BLaER1 treated with 17β-estradiol and CSF1 and Interleukin-3, amounts not matched to agents 10 nM and 100 nM (cell line): Measurements from ENCODE around the gene ORC2.
A peak's percentile ranks its signal among the peaks of the same experiment; 100 is the strongest.

Experiments used
- H3K27ac ChIP-seq, 11 experiments: shearing (Covaris generic); formaldehyde crosslinking; 2 replicates each; pipeline ENCODE4 v1.8.1; 2022
- H3K27me3 ChIP-seq, 11 experiments: shearing (Covaris generic); formaldehyde crosslinking; 2 replicates each; pipeline ENCODE4 v1.8.1; 2022
- H3K36me3 ChIP-seq, 11 experiments: shearing (Covaris generic); formaldehyde crosslinking; 2 replicates each; pipeline ENCODE4 v1.8.1; 2022
- H3K4me1 ChIP-seq, 10 experiments: shearing (Covaris generic); formaldehyde crosslinking; 2 replicates each; pipeline ENCODE4 v1.8.1; 2022
- H3K4me2 ChIP-seq, 11 experiments: shearing (Covaris generic); formaldehyde crosslinking; 2 replicates each; pipeline ENCODE4 v1.8.1; 2022
- H3K4me3 ChIP-seq, 10 experiments: shearing (Covaris generic); formaldehyde crosslinking; 2 replicates each; pipeline ENCODE4 v1.8.1; 2022
- H3K9ac ChIP-seq, 11 experiments: shearing (Covaris generic); formaldehyde crosslinking; 2 replicates each; pipeline ENCODE4 v1.8.1; 2022
- H3K9me3 ChIP-seq, 11 experiments: shearing (Covaris generic); formaldehyde crosslinking; replicated peaks in 1 of 11; 2 replicates each; pipeline ENCODE4 v1.8.1; 2022
- H4K20me1 ChIP-seq, 11 experiments: shearing (Covaris generic); formaldehyde crosslinking; 2 replicates each; pipeline ENCODE4 v1.8.1; 2022
- Cebpa-rat ChIP-seq, 11 experiments: shearing (Covaris generic); IDR thresholded peaks; 2 replicates each; pipeline ENCODE4 v1.8.1; 2022

ORC2 gene

GRCh38 chr2:200963124-200963917 is at the start of gene ORC2:
Gene ORC2 (minus strand): TSS chr2:200963660. CDS start chr2:200958123, 5,537 bp downstream.
- TF ChIP-seq Cebpa-rat (IDR thresholded peaks at IDR 0.05) = no peak
- Histone ChIP-seq H3K9me3 (no peaks in the 10 kb centered on the region), H3K27ac (peak within 1 kb of the TSS; percentile 66 to 93 (median 85); a peak in 21 of 22 replicates), H3K36me3 (peaks cover 0 to 31% (median 14%) of the 10 kb centered on the region in 11 experiments; a peak in 15 of 22 replicates), H3K4me1 (peaks cover 35 to 52% (median 41%) of the 10 kb centered on the region in 10 experiments), H3K27me3 (no peaks in the 10 kb centered on the region), H3K4me3 (peak within 1 kb of the TSS; percentile 72 to 91 (median 82)), H3K9ac (peak within 1 kb of the TSS; percentile 81 to 91 (median 86)), H3K4me2 (peak within 1 kb of the TSS; percentile 82 to 96 (median 90)), H4K20me1 (peaks cover 0 to 41% (median 19%) of the 10 kb centered on the region in 11 experiments; a peak in 10 of 22 replicates)

DNA sequence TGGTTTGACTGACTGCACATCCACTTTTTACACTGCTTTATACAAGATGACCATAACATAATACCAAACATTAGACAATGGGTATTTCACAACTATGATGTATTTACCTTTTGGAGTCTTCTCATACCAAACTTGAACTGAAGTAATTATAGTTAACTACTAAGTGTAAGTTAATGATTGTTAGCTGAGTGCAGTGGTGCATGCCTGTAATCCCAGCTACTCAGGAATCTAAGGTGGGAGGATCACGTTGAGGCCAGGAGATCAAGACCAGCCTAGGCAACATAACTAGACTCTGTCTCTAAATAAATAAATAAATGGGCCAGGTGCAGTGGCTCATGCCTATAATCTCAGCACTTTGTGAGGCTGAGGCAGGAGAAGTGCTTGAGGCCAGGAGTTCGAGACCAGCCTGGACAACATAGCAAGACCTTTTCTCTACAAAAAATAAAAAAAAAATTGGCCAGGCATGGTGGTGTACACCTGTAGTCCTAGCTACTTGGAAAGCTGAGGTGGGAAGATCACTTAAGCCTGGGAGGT is 44.9 kb upstream of the ORC2 start:
- H3K4me2 ChIP-seq = no peak overlapping the region
- TF ChIP-seq Cebpa-rat (IDR thresholded peaks at IDR 0.05) = no peak
- H3K9me3 ChIP-seq = no peaks in the 10 kb centered on the region
- H3K27ac ChIP-seq = no peak overlapping the region
- H3K27me3 ChIP-seq = no peaks in the 10 kb centered on the region
- H3K4me3 ChIP-seq = no peak overlapping the region
- no peaks in the 10 kb centered on the region for H4K20me1 ChIP-seq
- H3K9ac ChIP-seq = no peak overlapping the region
- peaks cover 25 to 80% (median 53%) of the 10 kb centered on the region in 11 experiments for H3K36me3 ChIP-seq
- H3K4me1 ChIP-seq = no peaks in the 10 kb centered on the region

DNA sequence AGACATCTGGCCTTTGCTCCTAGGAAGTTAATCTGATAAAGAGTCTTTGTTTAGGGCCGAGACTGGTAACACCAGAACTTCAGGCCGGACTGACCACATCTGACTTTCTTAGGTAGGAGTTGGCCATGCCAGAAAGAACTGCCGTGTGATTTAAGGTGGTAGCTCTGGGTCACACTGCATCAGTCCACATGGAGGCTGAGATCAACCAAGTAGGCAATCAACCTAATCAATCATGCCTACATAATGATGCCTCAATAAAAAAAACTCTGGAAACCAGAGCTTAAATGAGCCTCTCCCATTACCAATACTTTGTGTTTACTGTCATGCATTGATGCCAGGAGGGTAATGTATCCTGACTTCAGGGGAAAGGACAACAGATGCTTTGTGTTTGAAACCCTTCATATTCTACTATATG is 44.1 kb upstream of the ORC2 start:
- H3K4me1 ChIP-seq = no peaks in the 10 kb centered on the region
- H3K9me3 ChIP-seq = no peaks in the 10 kb centered on the region
- no peak for TF ChIP-seq Cebpa-rat (IDR thresholded peaks at IDR 0.05)
- H4K20me1 ChIP-seq = no peaks in the 10 kb centered on the region
- no peaks in the 10 kb centered on the region for H3K27me3 ChIP-seq
- no peak overlapping the region for H3K4me2 ChIP-seq
- no peak overlapping the region for H3K4me3 ChIP-seq
- H3K9ac ChIP-seq = no peak overlapping the region
- H3K27ac ChIP-seq = no peak overlapping the region
- H3K36me3 ChIP-seq = peaks cover 25 to 80% (median 57%) of the 10 kb centered on the region in 11 experiments

- H3K9ac ChIP-seq = no peak overlapping the region
- H4K20me1 ChIP-seq = no peaks in the 10 kb centered on the region
- H3K4me2 ChIP-seq = no peak overlapping the region
- no peaks in the 10 kb centered on the region for H3K9me3 ChIP-seq
- no peaks in the 10 kb centered on the region for H3K4me1 ChIP-seq
- no peaks in the 10 kb centered on the region for H3K27me3 ChIP-seq
- no peak overlapping the region for H3K4me3 ChIP-seq
- TF ChIP-seq Cebpa-rat (IDR thresholded peaks at IDR 0.05) = no peak
- H3K27ac ChIP-seq = no peak overlapping the region
- peaks cover 30 to 80% (median 57%) of the 10 kb centered on the region in 11 experiments for H3K36me3 ChIP-seq
Observed at GRCh38 chr2:201006704-201007103, 43.2 kb upstream of the ORC2 start.

- H3K36me3 ChIP-seq = peaks cover 40 to 98% (median 72%) of the 10 kb centered on the region in 11 experiments
- H3K27me3 ChIP-seq = no peaks in the 10 kb centered on the region
- H4K20me1 ChIP-seq = no peaks in the 10 kb centered on the region
- no peak overlapping the region for H3K27ac ChIP-seq
- no peak for TF ChIP-seq Cebpa-rat (IDR thresholded peaks at IDR 0.05)
- H3K9me3 ChIP-seq = no peaks in the 10 kb centered on the region
- H3K4me2 ChIP-seq = no peak overlapping the region
- H3K9ac ChIP-seq = no peak overlapping the region
- H3K4me3 ChIP-seq = no peak overlapping the region
- H3K4me1 ChIP-seq = no peaks in the 10 kb centered on the region
Observed at GRCh38 chr2:201004370-201004769, 40.9 kb upstream of the ORC2 start.

DNA sequence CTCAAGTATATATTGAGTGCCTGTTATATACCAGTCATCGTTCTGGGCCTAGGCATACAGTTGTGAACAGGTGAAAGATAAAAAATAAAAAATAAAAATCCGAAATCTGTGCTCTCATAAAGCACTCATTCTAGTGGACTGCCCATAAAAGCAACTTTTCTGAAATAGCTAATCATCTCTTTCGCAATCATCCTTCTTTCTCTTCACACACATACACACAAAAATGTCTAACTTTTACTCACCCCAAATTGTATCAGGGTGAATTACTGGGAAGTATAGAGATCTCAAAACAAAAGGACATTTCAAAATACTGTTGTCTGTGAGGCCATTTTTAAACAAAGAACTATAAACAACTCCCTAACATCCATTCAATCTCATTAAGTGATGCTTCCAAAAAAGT is 29.6 kb upstream of the ORC2 start:
- TF ChIP-seq Cebpa-rat (IDR thresholded peaks at IDR 0.05) = peak in 3 of 11 experiments; percentile 42 to 75 (median 57); a peak in 5 of 22 replicates
- Histone ChIP-seq H3K4me2 (no peak overlapping the region), H3K27me3 (no peaks in the 10 kb centered on the region), H3K27ac (no peak overlapping the region), H4K20me1 (no peaks in the 10 kb centered on the region), H3K36me3 (peaks cover 67 to 98% (median 86%) of the 10 kb centered on the region in 11 experiments), H3K4me1 (no peaks in the 10 kb centered on the region), H3K4me3 (no peak overlapping the region), H3K9me3 (no peaks in the 10 kb centered on the region), H3K9ac (no peak overlapping the region)

DNA sequence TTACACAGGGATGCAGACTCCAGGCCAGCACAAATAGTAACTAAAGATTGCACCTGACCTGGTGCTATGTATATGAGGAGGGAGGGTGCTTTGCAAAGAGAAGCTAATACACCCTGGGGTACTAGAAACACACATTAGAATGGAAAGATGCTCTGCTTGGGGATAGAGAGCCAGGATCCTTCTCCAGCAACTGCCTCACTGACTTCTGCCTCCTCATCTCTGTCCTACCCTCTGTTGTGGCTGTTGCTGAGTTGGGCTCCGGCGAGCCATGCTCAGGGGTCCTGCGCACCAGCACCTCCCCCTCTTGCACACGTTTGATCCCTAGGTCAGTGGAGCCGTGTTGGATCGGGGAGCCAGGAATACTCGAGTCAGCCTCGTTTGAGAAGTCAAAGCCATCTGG is 23.7 kb upstream of the ORC2 start:
- TF ChIP-seq Cebpa-rat (IDR thresholded peaks at IDR 0.05) = no peak
- no peaks in the 10 kb centered on the region for H3K27me3 ChIP-seq
- H3K4me2 ChIP-seq = no peak overlapping the region
- H4K20me1 ChIP-seq = no peaks in the 10 kb centered on the region
- no peaks in the 10 kb centered on the region for H3K9me3 ChIP-seq
- no peak overlapping the region for H3K4me3 ChIP-seq
- H3K9ac ChIP-seq = no peak overlapping the region
- H3K4me1 ChIP-seq = no peaks in the 10 kb centered on the region
- H3K27ac ChIP-seq = no peak overlapping the region
- H3K36me3 ChIP-seq = peaks cover 63 to 95% (median 81%) of the 10 kb centered on the region in 11 experiments

DNA sequence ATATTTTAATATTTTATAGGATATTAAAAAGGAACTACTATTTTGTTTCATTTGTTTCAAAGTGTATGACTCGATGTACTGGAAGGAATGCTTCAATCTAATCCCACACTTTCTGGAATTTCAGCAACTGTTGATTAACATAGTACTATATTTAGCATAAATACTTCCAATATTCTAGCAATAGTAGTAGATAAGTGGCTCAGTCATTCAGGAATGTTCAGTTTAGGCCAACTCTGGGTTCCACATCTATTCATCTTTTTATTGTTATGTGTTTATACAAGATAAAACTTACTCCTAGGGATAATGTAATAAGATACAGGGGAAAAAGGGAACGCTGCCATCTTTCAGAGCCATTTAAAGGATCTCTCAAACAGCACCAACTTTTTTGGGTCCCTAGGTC is 22.3 kb upstream of the ORC2 start:
- Histone ChIP-seq H3K36me3 (peaks cover 64 to 95% (median 79%) of the 10 kb centered on the region in 11 experiments), H4K20me1 (no peaks in the 10 kb centered on the region)
- TF ChIP-seq Cebpa-rat (IDR thresholded peaks at IDR 0.05) = no peak

GRCh38 chr2:200976710-200977109 is 13.2 kb upstream of the ORC2 start:
- Histone ChIP-seq H3K27ac (no peak overlapping the region), H4K20me1 (no peaks in the 10 kb centered on the region), H3K9ac (no peak overlapping the region), H3K4me2 (no peak overlapping the region), H3K9me3 (no peaks in the 10 kb centered on the region), H3K36me3 (peaks cover 7 to 44% (median 20%) of the 10 kb centered on the region in 11 experiments), H3K4me3 (no peak overlapping the region), H3K4me1 (no peaks in the 10 kb centered on the region), H3K27me3 (no peaks in the 10 kb centered on the region)
- TF ChIP-seq Cebpa-rat (IDR thresholded peaks at IDR 0.05) = no peak

More for the DNA sequence above, 22.3 kb upstream of the ORC2 start:
- H3K27ac ChIP-seq = no peak overlapping the region
- H3K27me3 ChIP-seq = no peaks in the 10 kb centered on the region
- no peak overlapping the region for H3K9ac ChIP-seq
- H3K4me3 ChIP-seq = no peak overlapping the region
- no peak overlapping the region for H3K4me2 ChIP-seq
- H3K9me3 ChIP-seq = no peaks in the 10 kb centered on the region
- H3K4me1 ChIP-seq = no peaks in the 10 kb centered on the region
